Suprapubic skin (tissue), 4 donors: Measurements from ENCODE around the gene WWOX. TPM values are rescaled to one million over a fixed set of nuclear protein-coding genes. Genes with fewer than 3 reads are reported as not detected.

Experiments used
- DNase-seq, 2 donors: peaks; one replicate each; pipeline ENCODE4 v3.0.0-alpha.2; 2019; ENCODE audit warnings: low spot score in 2 of 2
- H3K27ac ChIP-seq: fragments of 200-600 bp; sonication (generic); one replicate; pipeline ENCODE4 v1.5.1; 2019
- H3K27me3 ChIP-seq: fragments of 200-600 bp; sonication (generic); one replicate; pipeline ENCODE4 v1.5.1; 2019
- H3K36me3 ChIP-seq: fragments of 200-600 bp; sonication (generic); one replicate; pipeline ENCODE4 v1.5.1; 2019
- H3K4me1 ChIP-seq: fragments of 200-600 bp; sonication (generic); one replicate; pipeline ENCODE4 v1.5.1; 2019
- H3K4me3 ChIP-seq: fragments of 200-600 bp; sonication (generic); one replicate; pipeline ENCODE4 v1.5.1; 2019; ENCODE audit warnings: mild to moderate bottlenecking
- H3K9me3 ChIP-seq: fragments of 200-600 bp; sonication (generic); one replicate; pipeline ENCODE4 v1.5.1; 2019
- CTCF ChIP-seq, 2 donors: fragments of 200-600 bp in 1 of 2; fragments of 450-650 bp in 1 of 2; sonication (generic) in 1 of 2; IDR thresholded peaks; one replicate each; pipeline ENCODE4 v1.5.1; 2016 to 2019; ENCODE audit warnings: antibody characterized with exemption in 2 of 2, mild to moderate bottlenecking in 1 of 2, moderate library complexity in 1 of 2
- EP300 ChIP-seq: sonication (generic); formaldehyde crosslinking; IDR thresholded peaks from one replicate; pipeline ENCODE4 v1.6.1; 2017; ENCODE audit warnings: antibody characterized with exemption
- POLR2A ChIP-seq, 2 donors: fragments of 450-650 bp; IDR thresholded peaks; one replicate each; pipeline ENCODE4 v1.6.1; 2017; ENCODE audit warnings: antibody characterized with exemption in 2 of 2, mild to moderate bottlenecking in 2 of 2, moderate library complexity in 2 of 2
- POLR2AphosphoS5 ChIP-seq, 3 donors: sonication (generic); formaldehyde crosslinking; IDR thresholded peaks; one replicate each; pipeline ENCODE4 v1.6.1; 2017; ENCODE audit warnings: antibody characterized with exemption in 3 of 3
- WGBS: methylation state at CpG from one replicate; pipeline ENCODE4 v1.1.5; 2018; 5-methylcytosine and 5-hydroxymethylcytosine counted together
- total RNA-seq, 4 donors: library from RNA; depleted of rRNA; stranded (reverse); fragments of >200 nt; gene quantifications; one replicate each; pipeline ENCODE4 v1.1.0, GENCODE V29; 2016

WWOX gene
- total RNA-seq, 4 donors from 2014 or later = 29.6 to 104 (median 47.3) TPM

DNA sequence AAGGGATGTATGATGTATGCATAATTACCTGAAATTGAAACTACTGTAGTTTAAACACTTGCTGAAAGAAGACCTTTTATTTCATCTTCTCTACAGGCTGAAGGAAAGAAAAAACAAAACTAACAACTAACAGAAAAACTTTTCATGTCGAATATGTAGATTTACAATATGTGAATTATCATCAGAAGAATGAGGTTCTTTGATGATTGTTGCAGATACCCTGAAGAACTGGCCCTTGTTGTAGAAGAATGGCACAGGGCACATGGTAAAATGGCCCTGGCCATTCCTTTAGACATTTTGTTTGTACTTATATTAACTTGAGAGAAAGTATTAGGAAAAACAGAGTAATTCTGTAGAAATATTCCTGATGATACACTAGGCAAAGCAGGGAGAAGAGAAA lies 1057.3 kb downstream of the WWOX start:
- H3K27ac ChIP-seq = no peak overlapping the region
- DNase-seq = no peak
- no peaks in the 10 kb centered on the region for H3K36me3 ChIP-seq
- TF ChIP-seq POLR2A (IDR thresholded peaks at IDR 0.05) = no peak
- TF ChIP-seq POLR2AphosphoS5 (IDR thresholded peaks at IDR 0.05) = no peak
- H3K4me3 ChIP-seq = no peak overlapping the region
- no peaks in the 10 kb centered on the region for H3K9me3 ChIP-seq
- WGBS = 89% methylated on average over 1 of the region's 1 CpG
- H3K27me3 ChIP-seq = no peaks in the 10 kb centered on the region
- peaks cover 11% of the 10 kb centered on the region for H3K4me1 ChIP-seq

DNA sequence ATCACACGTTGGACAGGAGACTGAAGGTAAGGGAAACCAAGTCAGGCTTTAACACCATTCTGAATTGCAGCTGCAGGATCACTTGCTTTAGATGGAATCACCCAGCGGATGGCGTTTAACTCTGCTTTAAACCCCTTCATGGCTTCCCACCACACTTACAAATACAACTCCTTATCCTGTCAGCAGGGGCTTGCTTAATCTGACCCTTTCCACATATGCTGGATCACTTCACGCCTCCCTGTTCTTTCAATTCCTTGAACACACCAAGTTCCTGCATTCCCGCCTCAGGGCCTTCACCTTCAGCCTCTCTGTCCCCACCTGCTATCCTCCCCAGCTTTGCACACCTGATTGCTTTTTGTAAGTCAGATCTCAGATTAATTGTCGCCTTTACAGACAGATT lies 1058.9 kb downstream of the WWOX start:
- 93% methylated on average over 6 of the region's 6 CpGs for WGBS
- no peaks in the 10 kb centered on the region for H3K36me3 ChIP-seq
- no peak overlapping the region for H3K27ac ChIP-seq
- H3K4me3 ChIP-seq = no peak overlapping the region
- TF ChIP-seq POLR2A (IDR thresholded peaks at IDR 0.05) (no peak), CTCF (IDR thresholded peaks at IDR 0.05) (no peak), EP300 (no peak), POLR2AphosphoS5 (IDR thresholded peaks at IDR 0.05) (no peak)
- H3K4me1 ChIP-seq = peaks cover 11% of the 10 kb centered on the region
- H3K27me3 ChIP-seq = no peaks in the 10 kb centered on the region
- no peaks in the 10 kb centered on the region for H3K9me3 ChIP-seq
- DNase-seq = no peak

GRCh38 chr16:79159261-79160049 lies 1060.0 kb downstream of the WWOX start:
- no peak for TF ChIP-seq POLR2A (IDR thresholded peaks at IDR 0.05)
- no peak for TF ChIP-seq CTCF (IDR thresholded peaks at IDR 0.05)
- TF ChIP-seq EP300 = no peak
- no peak for TF ChIP-seq POLR2AphosphoS5 (IDR thresholded peaks at IDR 0.05)
- H3K4me1 ChIP-seq = peaks cover 11% of the 10 kb centered on the region
- no peaks in the 10 kb centered on the region for H3K27me3 ChIP-seq
- no peak overlapping the region for H3K27ac ChIP-seq
- no peaks in the 10 kb centered on the region for H3K36me3 ChIP-seq
- no peak overlapping the region for H3K4me3 ChIP-seq
- 57% methylated on average over 13 of the region's 13 CpGs for WGBS
- no peak for DNase-seq
- H3K9me3 ChIP-seq = no peaks in the 10 kb centered on the region

DNA sequence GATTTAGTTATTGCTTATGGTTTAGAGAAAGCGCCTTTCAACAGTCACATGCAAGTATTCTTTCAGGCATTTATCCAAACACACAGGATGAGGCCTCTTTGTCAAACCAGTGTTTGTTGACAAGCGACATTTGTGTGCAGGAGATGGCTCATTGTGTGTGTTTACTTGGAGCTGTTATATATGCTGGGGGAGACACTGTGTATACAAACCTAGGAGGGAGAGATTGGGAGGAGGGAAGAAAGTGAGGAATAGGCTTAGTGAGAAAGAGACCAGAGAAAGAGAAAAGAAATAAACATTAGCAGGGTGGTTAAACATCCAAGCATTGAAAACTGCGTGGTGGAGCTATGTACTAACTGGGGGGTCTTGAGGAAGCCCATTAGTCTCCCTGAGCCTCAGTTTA lies 1063.5 kb downstream of the WWOX start:
- TF ChIP-seq POLR2AphosphoS5 (IDR thresholded peaks at IDR 0.05) = no peak
- TF ChIP-seq EP300 = no peak
- TF ChIP-seq CTCF (IDR thresholded peaks at IDR 0.05) = no peak
- no peak for TF ChIP-seq POLR2A (IDR thresholded peaks at IDR 0.05)
- H3K9me3 ChIP-seq = no peaks in the 10 kb centered on the region
- H3K27ac ChIP-seq = no peak overlapping the region
- H3K4me3 ChIP-seq = no peak overlapping the region
- H3K36me3 ChIP-seq = no peaks in the 10 kb centered on the region
- H3K4me1 ChIP-seq = peaks cover 11% of the 10 kb centered on the region
- WGBS = 95% methylated on average over 3 of the region's 3 CpGs
- H3K27me3 ChIP-seq = no peaks in the 10 kb centered on the region
- DNase-seq = no peak

- H3K4me1 ChIP-seq = peaks cover 8% of the 10 kb centered on the region
- H3K27ac ChIP-seq = no peak overlapping the region
- TF ChIP-seq EP300 = no peak
- no peak for TF ChIP-seq POLR2AphosphoS5 (IDR thresholded peaks at IDR 0.05)
- no peak for TF ChIP-seq POLR2A (IDR thresholded peaks at IDR 0.05)
- TF ChIP-seq CTCF (IDR thresholded peaks at IDR 0.05) = no peak
- H3K27me3 ChIP-seq = no peaks in the 10 kb centered on the region
- no peak overlapping the region for H3K4me3 ChIP-seq
- 62% methylated on average over 13 of the region's 13 CpGs for WGBS
- H3K9me3 ChIP-seq = no peaks in the 10 kb centered on the region
- H3K36me3 ChIP-seq = no peaks in the 10 kb centered on the region
- DNase-seq = no peak
Observed at GRCh38 chr16:79163691-79164387, 1064.4 kb downstream of the WWOX start.
